ENCODE results near the gene ZBTB18.

DNA sequence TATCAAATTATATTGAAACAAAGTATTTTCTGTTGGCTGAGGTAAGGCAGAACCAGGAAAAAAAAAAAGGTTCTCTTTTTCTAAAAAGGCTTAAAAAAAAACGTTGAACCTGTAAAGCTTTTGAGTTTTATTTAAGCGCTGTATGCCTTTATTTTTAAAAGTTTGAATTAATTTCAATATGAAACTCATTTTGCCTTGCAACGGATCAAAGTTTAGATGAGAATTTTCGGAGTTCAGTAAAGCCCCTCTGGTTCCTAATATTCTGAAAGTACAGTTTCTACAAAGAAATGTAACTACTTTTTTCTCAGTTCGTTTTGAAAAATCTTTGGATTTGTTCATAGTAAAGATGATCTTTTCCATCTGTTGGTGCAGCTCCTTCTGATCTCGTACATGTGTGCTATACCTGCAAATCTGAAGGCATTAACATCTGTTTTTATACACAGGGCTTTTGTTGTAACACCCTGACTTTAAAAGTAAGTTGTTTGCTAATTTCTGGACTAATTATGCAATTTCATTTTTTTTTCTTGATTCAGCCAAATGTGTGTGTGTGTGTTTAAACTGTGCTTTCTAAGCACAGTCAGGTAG lies 1.7 kb downstream of the ZBTB18 start:
- TF ChIP-seq, protein P1, sequence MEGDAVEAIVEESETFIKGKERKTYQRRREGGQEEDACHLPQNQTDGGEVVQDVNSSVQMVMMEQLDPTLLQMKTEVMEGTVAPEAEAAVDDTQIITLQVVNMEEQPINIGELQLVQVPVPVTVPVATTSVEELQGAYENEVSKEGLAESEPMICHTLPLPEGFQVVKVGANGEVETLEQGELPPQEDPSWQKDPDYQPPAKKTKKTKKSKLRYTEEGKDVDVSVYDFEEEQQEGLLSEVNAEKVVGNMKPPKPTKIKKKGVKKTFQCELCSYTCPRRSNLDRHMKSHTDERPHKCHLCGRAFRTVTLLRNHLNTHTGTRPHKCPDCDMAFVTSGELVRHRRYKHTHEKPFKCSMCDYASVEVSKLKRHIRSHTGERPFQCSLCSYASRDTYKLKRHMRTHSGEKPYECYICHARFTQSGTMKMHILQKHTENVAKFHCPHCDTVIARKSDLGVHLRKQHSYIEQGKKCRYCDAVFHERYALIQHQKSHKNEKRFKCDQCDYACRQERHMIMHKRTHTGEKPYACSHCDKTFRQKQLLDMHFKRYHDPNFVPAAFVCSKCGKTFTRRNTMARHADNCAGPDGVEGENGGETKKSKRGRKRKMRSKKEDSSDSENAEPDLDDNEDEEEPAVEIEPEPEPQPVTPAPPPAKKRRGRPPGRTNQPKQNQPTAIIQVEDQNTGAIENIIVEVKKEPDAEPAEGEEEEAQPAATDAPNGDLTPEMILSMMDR (conservative IDR thresholded peaks at IDR 0.05; ENCODE audit: low read depth, low read length) = no peak
- no peak for TF ChIP-seq EZH2 (IDR thresholded peaks at IDR 0.05; ENCODE audit: borderline replicate concordance, low read depth, low read length, poor library complexity, severe bottlenecking)
